Measurements from ENCODE around the gene C17orf114. TPM values are rescaled to one million over a fixed set of nuclear protein-coding genes. Genes with fewer than 3 reads are reported as not detected.

The C17orf114 gene

DNA sequence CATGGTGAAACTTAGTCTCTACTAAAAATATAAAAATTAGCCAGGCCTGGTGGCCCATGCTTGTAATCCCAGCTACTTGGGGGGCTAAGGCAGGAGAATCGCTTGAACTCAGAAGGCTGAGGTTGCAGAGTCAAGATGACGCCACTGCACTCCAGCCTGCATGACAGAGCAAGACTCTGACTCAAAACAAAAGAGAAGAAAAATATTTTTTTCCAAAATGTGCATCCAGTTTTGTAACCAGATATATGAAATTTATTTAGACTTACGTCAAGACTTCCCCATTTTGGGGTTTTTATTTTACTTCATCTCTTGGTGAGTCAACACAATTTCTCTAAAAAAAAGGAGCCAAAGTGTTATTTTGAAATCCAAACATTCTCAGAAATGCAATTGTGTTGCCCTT lies 35.9 kb downstream of the C17orf114 start:
- no peak overlapping the region for H3K4me3 Mint-ChIP-seq
- H3K36me3 Mint-ChIP-seq (ENCODE audit: low read depth): no peaks in the 10 kb centered on the region
- H3K4me1 Mint-ChIP-seq: no peaks in the 10 kb centered on the region
- DNase-seq (ENCODE audit: low read depth, low spot score): no peak
- TF ChIP-seq, protein P1, sequence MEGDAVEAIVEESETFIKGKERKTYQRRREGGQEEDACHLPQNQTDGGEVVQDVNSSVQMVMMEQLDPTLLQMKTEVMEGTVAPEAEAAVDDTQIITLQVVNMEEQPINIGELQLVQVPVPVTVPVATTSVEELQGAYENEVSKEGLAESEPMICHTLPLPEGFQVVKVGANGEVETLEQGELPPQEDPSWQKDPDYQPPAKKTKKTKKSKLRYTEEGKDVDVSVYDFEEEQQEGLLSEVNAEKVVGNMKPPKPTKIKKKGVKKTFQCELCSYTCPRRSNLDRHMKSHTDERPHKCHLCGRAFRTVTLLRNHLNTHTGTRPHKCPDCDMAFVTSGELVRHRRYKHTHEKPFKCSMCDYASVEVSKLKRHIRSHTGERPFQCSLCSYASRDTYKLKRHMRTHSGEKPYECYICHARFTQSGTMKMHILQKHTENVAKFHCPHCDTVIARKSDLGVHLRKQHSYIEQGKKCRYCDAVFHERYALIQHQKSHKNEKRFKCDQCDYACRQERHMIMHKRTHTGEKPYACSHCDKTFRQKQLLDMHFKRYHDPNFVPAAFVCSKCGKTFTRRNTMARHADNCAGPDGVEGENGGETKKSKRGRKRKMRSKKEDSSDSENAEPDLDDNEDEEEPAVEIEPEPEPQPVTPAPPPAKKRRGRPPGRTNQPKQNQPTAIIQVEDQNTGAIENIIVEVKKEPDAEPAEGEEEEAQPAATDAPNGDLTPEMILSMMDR (conservative IDR thresholded peaks at IDR 0.05): no peak
- no peak overlapping the region for H3K27ac Mint-ChIP-seq (ENCODE audit: unreplicated experiment)
- peaks cover 8% of the 10 kb centered on the region for H3K27me3 Mint-ChIP-seq (ENCODE audit: low read depth)
- H3K9me3 Mint-ChIP-seq: no peaks in the 10 kb centered on the region

DNA sequence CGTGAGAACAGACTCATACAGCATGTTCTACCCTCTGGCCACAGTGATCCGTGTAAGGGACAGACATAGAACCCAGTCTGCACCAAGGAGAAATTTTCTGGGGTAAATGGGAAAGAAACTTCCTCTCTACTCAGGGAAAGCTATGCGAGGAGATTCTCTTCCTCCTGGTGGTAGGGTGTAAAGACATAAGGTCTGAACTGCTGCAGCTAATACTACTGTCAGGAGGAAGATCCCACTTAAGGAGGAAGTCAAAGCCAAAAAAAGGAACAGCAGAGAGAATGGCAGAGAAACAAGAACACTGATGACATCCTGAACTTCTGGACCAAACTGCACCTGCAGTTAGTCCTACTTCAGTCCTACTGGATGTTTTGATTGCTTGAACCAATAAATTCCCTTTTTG lies 37.5 kb downstream of the C17orf114 start:
- H3K36me3 Mint-ChIP-seq (ENCODE audit: low read depth): no peaks in the 10 kb centered on the region
- H3K4me3 Mint-ChIP-seq: no peak overlapping the region
- peaks cover 15% of the 10 kb centered on the region for H3K27me3 Mint-ChIP-seq (ENCODE audit: low read depth)
- TF ChIP-seq, protein P1 (conservative IDR thresholded peaks at IDR 0.05): no peak
- H3K4me1 Mint-ChIP-seq: no peaks in the 10 kb centered on the region
- no peak for DNase-seq (ENCODE audit: low read depth, low spot score)
- H3K9me3 Mint-ChIP-seq: no peaks in the 10 kb centered on the region
- H3K27ac Mint-ChIP-seq (ENCODE audit: unreplicated experiment): no peak overlapping the region

DNA sequence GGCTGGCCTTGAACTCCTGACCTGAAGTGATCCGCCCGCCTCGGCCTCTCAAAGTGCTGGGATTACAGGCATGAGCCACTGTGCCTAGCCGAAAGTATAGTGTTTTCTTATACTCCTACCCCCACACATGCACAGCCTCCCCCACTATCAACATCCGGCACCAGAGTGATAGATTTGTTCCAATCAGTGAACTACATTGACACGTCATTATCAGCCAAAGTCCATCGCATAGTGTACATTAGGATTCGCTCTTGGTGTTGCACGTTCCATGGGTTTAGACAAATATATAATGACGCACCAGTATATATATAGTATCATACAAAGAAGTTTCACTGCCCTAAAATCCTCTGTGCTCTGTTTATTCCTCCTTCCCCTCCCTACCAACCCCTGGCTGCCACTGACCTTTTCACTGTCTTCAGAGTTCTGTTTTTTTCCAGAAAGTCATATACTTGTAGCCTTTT lies 42.3 kb downstream of the C17orf114 start:
- H3K36me3 Mint-ChIP-seq (ENCODE audit: low read depth): no peaks in the 10 kb centered on the region
- peaks cover 46% of the 10 kb centered on the region for H3K27me3 Mint-ChIP-seq (ENCODE audit: low read depth)
- no peak overlapping the region for H3K4me3 Mint-ChIP-seq
- no peaks in the 10 kb centered on the region for H3K9me3 Mint-ChIP-seq
- H3K4me1 Mint-ChIP-seq: no peaks in the 10 kb centered on the region
- TF ChIP-seq, protein P1 (conservative IDR thresholded peaks at IDR 0.05): no peak
- no peak overlapping the region for H3K27ac Mint-ChIP-seq (ENCODE audit: unreplicated experiment)
- DNase-seq (ENCODE audit: low read depth, low spot score): no peak

DNA sequence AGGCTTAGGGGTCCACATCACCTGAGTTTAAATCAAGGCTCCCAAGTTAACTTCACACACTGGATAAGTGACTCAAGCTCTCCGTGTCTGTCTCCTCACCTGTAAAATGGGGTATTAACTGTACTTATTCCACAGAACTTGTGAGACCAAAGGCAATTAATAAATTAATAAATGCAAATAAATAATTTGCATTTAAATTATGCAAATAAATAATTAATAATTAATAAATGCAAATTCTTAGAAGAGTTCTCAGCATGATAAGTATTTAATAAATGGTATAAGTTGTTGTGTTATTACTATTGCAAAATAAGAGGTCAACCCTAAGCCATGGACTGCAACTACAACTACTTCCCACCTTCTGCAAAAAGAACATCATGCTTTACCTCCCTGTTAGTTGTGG lies 48.7 kb downstream of the C17orf114 start:
- Mint-ChIP-seq H3K36me3 (ENCODE audit: low read depth) (no peaks in the 10 kb centered on the region), H3K27ac (ENCODE audit: unreplicated experiment) (no peak overlapping the region), H3K4me3 (no peak overlapping the region), H3K27me3 (ENCODE audit: low read depth) (peaks cover 83% of the 10 kb centered on the region), H3K9me3 (no peaks in the 10 kb centered on the region), H3K4me1 (no peaks in the 10 kb centered on the region)
- TF ChIP-seq, protein P1 (conservative IDR thresholded peaks at IDR 0.05): no peak
- DNase-seq (ENCODE audit: low read depth, low spot score): no peak

DNA sequence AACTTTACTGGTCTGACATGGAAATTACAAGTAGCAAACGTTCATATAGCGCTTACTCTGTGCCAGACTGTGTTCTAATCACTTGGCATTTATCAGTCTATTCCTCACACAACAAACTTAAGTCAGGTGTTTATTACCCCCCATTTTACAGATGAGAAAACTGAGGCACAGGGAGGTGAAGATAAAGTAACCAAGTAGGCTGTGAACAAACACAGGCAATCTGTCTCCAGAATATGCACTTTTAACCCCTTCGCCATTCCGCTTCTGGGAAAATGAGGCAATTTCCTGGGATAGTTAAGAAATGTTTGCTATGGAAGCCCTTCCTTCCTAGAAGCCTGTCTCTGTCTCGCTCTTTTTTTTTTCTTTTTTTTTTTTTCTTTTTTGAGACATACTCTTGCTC lies 50.2 kb downstream of the C17orf114 start:
- TF ChIP-seq, protein P1 (conservative IDR thresholded peaks at IDR 0.05): no peak
- Mint-ChIP-seq H3K4me3 (no peak overlapping the region), H3K27ac (ENCODE audit: unreplicated experiment) (no peak overlapping the region)

More for the DNA sequence above, 50.2 kb downstream of the C17orf114 start:
- H3K9me3 Mint-ChIP-seq: no peaks in the 10 kb centered on the region
- H3K4me1 Mint-ChIP-seq: no peaks in the 10 kb centered on the region
- no peaks in the 10 kb centered on the region for H3K36me3 Mint-ChIP-seq (ENCODE audit: low read depth)
- DNase-seq (ENCODE audit: low read depth, low spot score): no peak
- H3K27me3 Mint-ChIP-seq (ENCODE audit: low read depth): peaks cover 83% of the 10 kb centered on the region

Other genes with a start within 250 kb of the C17orf114 start
- gene MYBBP1A, start 246.9 kb downstream of the C17orf114 start, total RNA-seq: 67.0 and 69.3 TPM in 2 replicates
- gene GGT6, start 241.8 kb downstream of the C17orf114 start, total RNA-seq: not detected in 2 replicates
- 1.1 and 1.4 TPM in 2 replicates for gene SMTNL2, start 217.8 kb downstream of the C17orf114 start, total RNA-seq
- gene ALOX15, start 160.7 kb downstream of the C17orf114 start, total RNA-seq: 0.33 and 0.41 TPM in 2 replicates
- 102 and 107 TPM in 2 replicates for gene PELP1, start 98.2 kb downstream of the C17orf114 start, total RNA-seq
- 66.7 and 73.4 TPM in 2 replicates for gene ARRB2, start 91.7 kb downstream of the C17orf114 start, total RNA-seq
- 18.6 and 19.5 TPM in 2 replicates for gene MED11, start 70.9 kb downstream of the C17orf114 start, total RNA-seq
- not detected in 2 replicates for gene ZMYND15, start 62.5 kb downstream of the C17orf114 start, total RNA-seq
- not detected in 2 replicates for gene CXCL16, start 62.4 kb downstream of the C17orf114 start, total RNA-seq
- gene TM4SF5, start 30.4 kb downstream of the C17orf114 start, total RNA-seq: not detected in 2 replicates
- gene VMO1, start 16.0 kb downstream of the C17orf114 start, total RNA-seq: 1.0 and 1.6 TPM in 2 replicates
- gene GLTPD2, start 13.4 kb downstream of the C17orf114 start, total RNA-seq: not detected in 2 replicates
- 174 and 181 TPM in 2 replicates for gene PSMB6, start 6.2 kb downstream of the C17orf114 start, total RNA-seq
- gene PLD2, start 4.8 kb upstream of the C17orf114 start, total RNA-seq: 54.8 and 63.9 TPM in 2 replicates
- 73.0 and 76.6 TPM in 2 replicates for gene MINK1, start 31.0 kb upstream of the C17orf114 start, total RNA-seq
- gene C17orf107, start 97.2 kb upstream of the C17orf114 start, total RNA-seq: 1.7 and 1.8 TPM in 2 replicates
- 0.21 TPM in 1 of 2 replicates, not detected in the other for gene CHRNE, start 100.8 kb upstream of the C17orf114 start, total RNA-seq
- gene GP1BA, start 129.9 kb upstream of the C17orf114 start, total RNA-seq: not detected in 2 replicates
- 67.7 and 68.3 TPM in 2 replicates for gene SLC25A11, start 137.7 kb upstream of the C17orf114 start, total RNA-seq
- gene RNF167, start 137.9 kb upstream of the C17orf114 start, total RNA-seq: 90.4 and 93.2 TPM in 2 replicates
- gene PFN1, start 146.2 kb upstream of the C17orf114 start, total RNA-seq: 626 and 630 TPM in 2 replicates
- 9.1 and 10.6 TPM in 2 replicates for gene ENO3, start 148.8 kb upstream of the C17orf114 start, total RNA-seq
- 76.9 and 78.9 TPM in 2 replicates for gene SPAG7, start 165.5 kb upstream of the C17orf114 start, total RNA-seq
- gene CAMTA2, start 185.3 kb upstream of the C17orf114 start, total RNA-seq: 12.5 and 17.4 TPM in 2 replicates
- 0.43 and 0.86 TPM in 2 replicates for gene INCA1, start 195.2 kb upstream of the C17orf114 start, total RNA-seq
- 61.7 and 68.4 TPM in 2 replicates for gene KIF1C, start 195.6 kb upstream of the C17orf114 start, total RNA-seq
- not detected in 2 replicates for gene SLC52A1, start 233.1 kb upstream of the C17orf114 start, total RNA-seq